ENCODE data around the gene TMUB1.
A peak's percentile ranks its signal among the peaks of the same experiment; 100 is the strongest.

Gene TMUB1

GRCh38 chr7:151082141-151083070 lies 887 bp downstream of the TMUB1 start:
- no peak for DNase-seq

DNA sequence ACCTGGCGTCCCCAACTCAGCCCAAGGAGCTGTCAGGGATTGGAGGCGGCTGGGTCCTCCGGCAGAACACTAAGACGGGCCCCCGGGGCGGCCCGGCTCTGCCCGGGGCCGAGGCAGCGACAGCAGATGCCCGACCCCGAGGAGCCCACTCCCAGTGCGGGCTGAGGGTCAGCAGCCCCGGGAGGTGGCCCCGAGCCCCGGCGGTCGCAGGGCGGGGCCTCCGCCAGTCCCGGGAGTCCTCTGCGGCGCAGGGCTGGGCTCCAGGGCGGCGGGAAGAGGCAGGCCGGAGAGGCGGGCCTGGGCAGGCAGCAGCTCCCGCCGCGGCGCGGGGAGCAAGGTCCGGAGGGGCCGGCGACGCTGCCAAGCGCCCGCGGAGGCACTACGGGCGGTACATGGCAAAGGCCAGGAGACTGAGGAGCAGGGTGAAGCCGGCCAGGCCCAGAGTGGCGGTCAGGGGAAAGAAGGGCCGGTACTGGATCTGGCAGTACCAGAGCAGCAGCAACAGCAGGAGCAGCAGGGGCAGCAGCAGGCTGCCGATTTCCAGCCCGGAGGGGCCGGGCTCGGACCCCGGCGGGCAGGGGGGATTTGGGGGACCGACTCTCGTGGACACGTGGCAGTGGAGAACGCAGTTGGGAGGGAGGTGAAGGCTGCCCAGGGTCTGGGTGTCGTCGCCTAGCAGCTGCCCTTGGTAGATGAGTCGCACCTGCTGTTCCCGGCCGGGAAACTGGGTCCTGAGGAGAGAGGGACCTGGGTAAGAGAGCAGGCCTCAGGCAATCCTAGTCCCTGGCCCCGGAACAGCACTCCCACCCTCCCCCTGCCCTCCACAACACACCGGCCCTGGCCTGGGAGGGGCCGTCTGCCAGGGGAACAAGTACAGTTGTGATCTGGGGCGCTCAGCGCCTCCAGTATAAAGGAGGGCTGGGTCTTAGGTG lies 1.9 kb downstream of the TMUB1 start:
- no peak for DNase-seq

DNA sequence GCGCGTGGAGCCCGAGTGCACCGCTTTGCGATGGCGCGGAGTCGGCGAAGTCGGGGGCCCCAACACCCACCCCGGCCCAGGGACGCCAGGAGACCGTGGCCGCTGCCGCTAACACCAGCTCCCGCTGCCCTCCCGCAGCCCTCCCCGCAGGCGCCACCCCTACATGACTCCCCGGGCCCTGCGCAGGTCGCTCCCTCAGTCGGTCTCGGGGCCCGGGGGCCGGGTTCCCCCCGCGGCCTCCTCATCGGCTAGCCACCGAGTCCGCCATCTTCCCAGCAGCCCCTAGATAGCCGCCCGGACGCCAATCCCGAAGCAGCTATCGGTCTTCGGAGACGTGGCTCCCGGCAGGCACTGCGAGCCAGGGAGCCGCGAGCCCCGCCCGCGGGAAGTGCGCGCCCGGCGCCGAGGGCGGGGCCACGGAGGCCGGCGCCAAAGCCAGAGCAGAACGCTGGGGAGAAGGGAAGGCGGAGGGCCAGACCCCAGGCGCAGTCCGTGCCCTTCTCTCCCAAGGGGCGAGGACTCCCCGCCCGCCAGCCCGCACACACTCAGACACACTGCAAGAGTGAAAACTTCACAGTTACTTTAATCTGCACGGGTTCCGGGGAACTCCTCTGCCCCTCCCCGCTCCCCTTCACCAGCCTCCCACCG lies 2.6 kb downstream of the TMUB1 start, which contains the start of gene FASTK:
Gene FASTK, minus strand, starts transcription at position 288 of the 648 bp plus-strand sequence. Its CDS starts 43 bp downstream, at position 245.
- peak; percentile 87 for DNase-seq

DNA sequence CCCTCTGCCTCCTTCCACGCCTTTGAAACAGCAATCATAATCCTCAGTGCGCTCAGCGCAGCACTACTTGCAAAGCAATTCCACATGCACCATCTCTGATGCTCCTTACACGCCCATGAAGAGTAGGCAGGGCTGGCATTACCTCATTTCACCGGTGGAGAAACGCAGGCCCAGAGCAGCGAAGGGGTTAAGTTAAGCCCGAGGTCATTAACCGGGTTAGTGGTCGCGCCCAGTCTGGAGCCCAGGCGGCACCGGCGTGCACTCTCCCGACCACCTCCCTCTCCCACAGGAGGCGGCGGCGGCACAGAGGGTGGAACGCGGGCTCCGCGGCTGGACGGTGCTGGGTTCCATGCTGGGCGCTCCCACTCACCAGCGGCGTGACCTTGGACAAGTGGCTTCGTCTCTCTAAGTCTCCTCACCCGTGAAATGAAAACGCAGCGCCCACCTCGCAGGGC lies 3.2 kb downstream of the TMUB1 start:
- DNase-seq: no peak

- DNase-seq: no peak
These were observed 3.9 kb downstream of the TMUB1 start for GRCh38 chr7:151079199-151079910.

GRCh38 chr7:151078233-151079040 lies 4.9 kb downstream of the TMUB1 start:
- DNase-seq: no peak

- no peak for DNase-seq
These were observed 5.5 kb downstream of the TMUB1 start for GRCh38 chr7:151077705-151078232.

DNA sequence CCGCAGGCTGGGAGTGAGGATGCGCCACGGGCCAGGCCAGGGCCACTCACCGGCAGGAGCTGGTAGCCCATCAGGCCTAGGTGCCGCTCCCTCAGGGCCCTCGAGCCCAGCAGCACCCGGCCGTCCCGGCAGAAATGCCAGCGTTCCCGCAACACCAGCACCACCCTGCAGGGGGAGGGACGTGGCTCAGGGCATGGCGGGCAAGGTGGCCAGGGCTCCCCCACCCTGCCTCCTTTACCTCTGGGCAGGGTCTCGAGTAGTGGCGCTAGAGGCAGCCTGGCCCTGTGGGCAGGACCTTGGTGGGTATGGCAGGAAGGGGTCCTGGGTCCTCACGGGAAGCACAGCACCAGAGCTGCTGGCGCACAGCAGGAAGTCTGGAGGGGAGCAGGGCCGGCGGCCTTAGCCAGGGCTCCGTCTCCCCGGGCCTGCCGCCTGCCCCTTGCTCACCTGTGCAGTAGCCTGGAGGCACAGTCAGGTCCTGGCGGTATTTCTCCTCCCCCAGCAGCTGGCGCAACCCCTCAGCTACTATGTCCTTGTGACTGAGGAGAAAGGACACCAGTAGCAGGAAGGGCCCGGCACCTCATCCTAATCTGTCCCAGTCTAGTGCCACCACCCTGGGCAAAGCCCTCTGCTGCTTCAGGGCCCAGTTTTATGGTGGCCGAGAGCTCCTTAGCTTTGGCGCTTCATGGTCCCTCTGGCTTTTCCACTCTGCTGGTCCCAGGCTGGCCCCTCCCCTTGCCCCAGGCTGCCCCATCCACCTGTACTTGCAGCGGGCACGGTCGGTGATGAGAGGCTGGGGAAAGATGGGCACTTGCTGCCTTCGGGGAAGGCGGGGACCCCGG lies 6.2 kb downstream of the TMUB1 start:
- no peak for DNase-seq

DNA sequence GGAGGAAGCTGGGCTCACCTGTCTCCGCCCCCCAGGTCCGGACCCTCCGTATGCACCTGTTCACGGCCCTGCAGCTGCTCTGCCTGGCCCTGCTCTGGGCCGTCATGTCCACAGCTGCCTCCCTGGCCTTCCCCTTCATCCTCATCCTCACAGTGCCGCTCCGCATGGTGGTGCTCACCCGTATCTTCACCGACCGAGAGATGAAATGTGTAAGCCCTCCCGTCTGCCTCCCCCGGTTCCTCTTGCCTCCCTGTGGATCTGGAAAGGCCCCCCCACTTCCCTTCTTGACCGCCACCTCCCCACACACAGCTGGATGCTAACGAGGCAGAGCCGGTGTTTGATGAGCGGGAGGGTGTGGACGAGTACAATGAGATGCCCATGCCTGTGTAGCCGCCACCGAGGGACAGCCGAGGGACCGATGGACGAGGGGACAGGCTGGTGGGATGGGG lies 7.3 kb downstream of the TMUB1 start:
- DNase-seq: no peak

- DNase-seq: no peak
These were observed 7.7 kb downstream of the TMUB1 start for GRCh38 chr7:151075662-151075971.

GRCh38 chr7:151074817-151075661 lies 8.3 kb downstream of the TMUB1 start:
- no peak for DNase-seq

DNA sequence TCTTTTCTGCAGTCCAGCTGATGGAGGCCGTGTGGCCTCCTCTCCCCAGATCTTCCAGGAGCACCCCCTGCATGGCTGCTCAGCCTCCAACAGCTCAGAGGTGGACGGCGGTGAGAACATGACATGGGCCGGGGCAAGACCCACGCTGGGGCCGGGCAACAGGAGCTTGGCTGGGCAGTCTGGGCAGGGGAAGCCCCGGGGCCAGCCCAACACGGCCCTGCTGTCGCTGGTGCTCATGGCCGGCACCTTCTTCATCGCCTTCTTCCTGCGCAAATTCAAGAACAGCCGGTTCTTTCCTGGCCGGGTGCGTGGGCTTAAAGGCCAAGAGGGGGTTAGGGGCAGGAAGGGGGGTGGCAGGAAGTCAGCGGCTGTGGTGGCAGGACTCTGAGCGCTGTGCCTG lies 9.3 kb downstream of the TMUB1 start:
- DNase-seq: no peak

- DNase-seq: no peak
These were observed 12.0 kb downstream of the TMUB1 start for GRCh38 chr7:151071032-151071866.

GRCh38 chr7:151070574-151070960 lies 12.7 kb downstream of the TMUB1 start:
- DNase-seq: no peak

GRCh38 chr7:151069841-151070573 lies 13.3 kb downstream of the TMUB1 start:
- no peak for DNase-seq

DNA sequence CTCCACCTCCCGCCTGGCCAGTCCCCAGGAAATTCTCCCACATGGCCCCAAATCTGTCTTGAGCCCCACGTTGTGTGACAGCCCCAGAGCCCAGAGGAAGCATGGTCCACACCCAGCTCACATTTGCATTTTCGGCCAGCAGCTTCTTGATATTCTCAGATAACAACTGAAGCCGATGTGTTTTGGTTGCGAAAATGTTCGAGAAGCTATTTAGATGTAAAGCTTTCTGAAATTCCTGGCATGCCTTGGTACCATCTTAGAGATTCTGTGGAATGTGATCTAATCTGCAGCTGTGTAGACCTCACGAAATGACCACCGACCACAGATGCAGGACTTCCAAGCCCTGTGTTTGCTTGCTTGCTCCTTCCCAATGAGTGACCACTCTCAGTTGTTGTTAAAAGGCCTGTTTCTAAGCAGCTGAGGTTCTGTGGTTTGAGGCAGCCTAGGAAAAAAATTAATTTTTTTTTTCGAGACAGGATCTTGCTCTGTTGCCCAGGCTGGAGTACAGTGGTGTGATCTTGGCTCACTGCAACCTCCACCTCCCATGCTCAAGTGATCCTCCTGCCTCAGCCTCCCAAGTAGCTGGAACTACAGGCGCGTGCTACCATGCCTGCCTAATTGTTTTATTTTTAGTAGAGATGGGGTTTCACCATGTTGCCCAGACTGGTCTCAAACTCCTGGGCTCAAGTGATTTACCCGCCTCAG lies 15.1 kb downstream of the TMUB1 start:
- DNase-seq: no peak

Measured in CD4-positive, alpha-beta T cell treated with Interleukin-4 for 4 hours (primary cell).